K562 (cell line): Measurements from ENCODE around the gene RAB41. TPM values are rescaled to one million over a fixed set of nuclear protein-coding genes. Genes with fewer than 3 reads are reported as not detected.

ENCODE experiments used
- ATAC-seq: fragments of 200-7000 bp; cut with Tn5 transposase; 3 replicates; pipeline ENCODE4 v1.9.1; 2020; ENCODE audit warnings: moderate library complexity
- BruUV-seq: library from RNA; stranded (reverse); fragments of 400-500 nt; replicated peaks from 2 replicates; lab custom pipeline; 2021; lab: Mats Ljungman, UMichigan
- CTCF ChIA-PET: fragments of 300-600 bp; formaldehyde crosslinking; extraction: SDS; loops from one replicate; lab custom pipeline; 2021; ENCODE audit warnings: low intra/inter-chr PET ratio; lab: Yijun Ruan, JAX
- POLR2A ChIA-PET: fragments of 300-600, 350-650 bp; sonication (Branson Sonifier 250); formaldehyde crosslinking; extraction: SDS; loops from one replicate; lab custom pipeline; 2021; ENCODE audit warnings: antibody characterized with exemption, inconsistent platforms; lab: Yijun Ruan, JAX
- DNase-seq, 4 experiments: peaks; one replicate each; pipeline versions ENCODE4 v3.0.0 to v3.0.0-alpha.2; 2011 to 2018; ENCODE audit warnings: low spot score in 3 of 4, mixed read lengths in 3 of 4; ENCODE audit errors: extremely low read depth in 1 of 4
- FAIRE-seq: peaks from 2 replicates; lab custom pipeline; 2011; peaks lifted over from hg19 to GRCh38; lab: Jason Lieb, UNC
- H2AFZ ChIP-seq: 2 replicates; pipeline ENCODE4 v1.6.0; 2011; ENCODE audit warnings: low read depth, low read length, control low read depth, inconsistent platforms
- H3K27ac ChIP-seq: fragments of 200-600 bp; 3 replicates; pipeline ENCODE4 v1.8.0; 2011; ENCODE audit warnings: low read depth, mild to moderate bottlenecking, control low read depth, inconsistent platforms, low read length, moderate library complexity, mixed read lengths; ENCODE audit errors: extremely low read depth
- H3K27me3 ChIP-seq, 2 experiments: fragments of 300-600 bp in 1 of 2; 2 replicates in 1 of 2; 3 replicates in 1 of 2; pipeline versions ENCODE4 v1.6.0 to v1.8.0; 2011; ENCODE audit warnings: inconsistent platforms in 2 of 2, low read length in 2 of 2, mild to moderate bottlenecking in 1 of 2, mixed read lengths in 1 of 2, moderate library complexity in 1 of 2; ENCODE audit not compliant: control insufficient read depth in 2 of 2, insufficient read depth in 2 of 2
- H3K36me3 ChIP-seq: fragments of 300-600 bp; 3 replicates; pipeline ENCODE4 v1.8.0; 2011; ENCODE audit warnings: mild to moderate bottlenecking, low read length, inconsistent platforms; ENCODE audit not compliant: control insufficient read depth, insufficient read depth
- H3K4me1 ChIP-seq, 2 experiments: fragments of 200-600 bp in 1 of 2; replicated peaks in 1 of 2; 2 replicates in 1 of 2; 3 replicates in 1 of 2; pipeline versions ENCODE4 v1.5.1 to v1.8.0; 2011; ENCODE audit warnings: inconsistent platforms in 2 of 2, low read length in 2 of 2, mild to moderate bottlenecking in 1 of 2, mixed read lengths in 1 of 2, moderate library complexity in 1 of 2; ENCODE audit not compliant: control insufficient read depth in 2 of 2, insufficient read depth in 2 of 2
- H3K4me2 ChIP-seq: 2 replicates; pipeline ENCODE4 v1.6.1; 2011; ENCODE audit warnings: low read length, control low read depth, inconsistent platforms, mixed read lengths; ENCODE audit not compliant: insufficient read depth
- H3K4me3 ChIP-seq: fragments of 200-600 bp; sonication (generic), shearing (Covaris generic); 2 replicates; pipeline ENCODE4 v1.5.1; 2016; ENCODE audit warnings: control low read depth, inconsistent platforms
- H3K79me2 ChIP-seq: fragments of 200-600 bp; 3 replicates; pipeline ENCODE4 v1.8.0; 2011; ENCODE audit warnings: low read length, inconsistent platforms; ENCODE audit not compliant: control insufficient read depth, insufficient read depth
- H3K9ac ChIP-seq, 2 experiments: 2 replicates each; pipeline versions ENCODE4 v1.6.0 to v1.6.1; 2011; ENCODE audit warnings: low read depth in 2 of 2, low read length in 2 of 2, control low read depth in 1 of 2, inconsistent platforms in 1 of 2, mild to moderate bottlenecking in 1 of 2, mixed read lengths in 1 of 2; ENCODE audit not compliant: insufficient read depth in 1 of 2
- H3K9me1 ChIP-seq: one replicate; pipeline ENCODE4 v1.6.0; 2011; ENCODE audit warnings: inconsistent platforms, mild to moderate bottlenecking, low read length, moderate library complexity; ENCODE audit not compliant: control insufficient read depth, insufficient read depth
- H3K9me3 ChIP-seq: replicated peaks from 2 replicates; pipeline ENCODE4 v1.5.1; 2011; ENCODE audit warnings: low read depth, low read length, inconsistent platforms; ENCODE audit not compliant: control insufficient read depth, insufficient read depth
- H4K20me1 ChIP-seq: replicated peaks from 2 replicates; pipeline ENCODE4 v1.6.1; 2011; ENCODE audit warnings: low read length, inconsistent platforms, mixed read lengths; ENCODE audit not compliant: control insufficient read depth, insufficient read depth
- BRD4 ChIP-seq: fragments of 200-600 bp; sonication (generic); IDR thresholded peaks from 2 replicates; pipeline ENCODE4 v1.6.1; 2017; ENCODE audit warnings: inconsistent platforms
- EHMT2 ChIP-seq: fragments of 450-650 bp; IDR thresholded peaks from 2 replicates; pipeline ENCODE4 v1.6.1; 2018; ENCODE audit warnings: antibody characterized with exemption
- FIP1L1 ChIP-seq: fragments of 200-400 bp; formaldehyde crosslinking; IDR thresholded peaks from 2 replicates; pipeline ENCODE4 v1.6.1; 2018; ENCODE audit warnings: mild to moderate bottlenecking, low read depth, low read length; ENCODE audit not compliant: poor library complexity, severe bottlenecking
- HDAC6 ChIP-seq: IDR thresholded peaks from 2 replicates; pipeline ENCODE4 v1.6.1; 2012; ENCODE audit warnings: low read depth, mild to moderate bottlenecking, control low read depth, inconsistent platforms, low read length, moderate library complexity
- PRPF4 ChIP-seq: fragments of 200-400 bp; formaldehyde crosslinking; IDR thresholded peaks from one replicate; pipeline ENCODE4 v1.6.1; 2017; ENCODE audit warnings: low read length, low read depth, mild to moderate bottlenecking; ENCODE audit not compliant: insufficient read depth, poor library complexity, severe bottlenecking
- REST ChIP-seq, 2 experiments: fragments of 450-650 bp; formaldehyde crosslinking in 1 of 2; IDR thresholded peaks; 2 replicates each; pipeline versions ENCODE4 v1.4.0 to v1.6.1; 2014 to 2020; ENCODE audit warnings: mild to moderate bottlenecking in 2 of 2, borderline replicate concordance in 1 of 2, low read depth in 1 of 2
- SP1 ChIP-seq: sonication (generic); formaldehyde crosslinking; IDR thresholded peaks from 2 replicates; pipeline ENCODE4 v1.8.1; 2022; ENCODE audit warnings: mild to moderate bottlenecking, missing genetic modification reagents
- SREBF2 ChIP-seq: sonication (generic); formaldehyde crosslinking; IDR thresholded peaks from 2 replicates; pipeline ENCODE4 v1.4.0; 2020; ENCODE audit warnings: mild to moderate bottlenecking, missing genetic modification reagents
- WGBS: fragments of 100-300 bp; shearing (Covaris generic); methylation state at CpG from one replicate; pipeline ENCODE4 v1.1.6; 2016; ENCODE audit warnings: low coverage, mixed read lengths; ENCODE audit not compliant: insufficient coverage; ENCODE audit errors: missing lambda C conversion rate; 5-methylcytosine and 5-hydroxymethylcytosine counted together
- in situ Hi-C: fragments of 300-500 bp; cut with MboI; formaldehyde crosslinking; loops from 4 replicates; pipeline ENCODE4 v1.15.0; 2018; ENCODE audit warnings: inconsistent platforms, mixed read lengths
- intact Hi-C: fragments of 100-400 bp; cut with micrococcal nuclease; formaldehyde crosslinking; loops from 2 replicates; pipeline ENCODE4 v1.14.2; 2022
- polyA plus RNA-seq, 8 experiments: library from polyadenylated mRNA; depleted of rRNA in 4 of 8; stranded (reverse) in 5 of 8; unstranded in 3 of 8; fragments of >200 nt; fragmentation: Nextera tagmentation in 2 of 8; fragmentation: Illumina TruSeq in 1 of 8; extraction: Ambion mirVana in 2 of 8; extraction: Trizol in 1 of 8; gene quantifications; 2 replicates each; pipeline versions ENCODE4 v1.2.1 to v1.2.3, GENCODE V29; 2011 to 2014; ENCODE audit warnings: inconsistent platforms in 1 of 8, missing spikeins in 1 of 8
- total RNA-seq, 7 experiments: library from RNA; depleted of rRNA in 6 of 7; stranded (reverse); fragments of >200 nt in 6 of 7; fragmentation: Illumina TruSeq in 2 of 7; extraction: Trizol in 2 of 7; gene quantifications; 2 replicates each; pipeline versions ENCODE4 v1.2.1 to v1.2.3, GENCODE V29; 2011 to 2021; ENCODE audit warnings: low replicate concordance in 1 of 7

RAB41 gene
- total and polyA plus RNA-seq, 9 of the 15 experiments (the other 6 are each of a cell fraction or from before 2014, with no cell fraction given): 0.08 TPM; not detected in 8

GRCh38 chrX:70279081-70279480 is 2.9 kb upstream of the RAB41 start:
- no peak overlapping the region for H3K9ac ChIP-seq
- in situ Hi-C loops (no loop called here), intact Hi-C loops (no loop called here)
- no peak for TF ChIP-seq FIP1L1
- no peak for TF ChIP-seq HDAC6
- no peak for TF ChIP-seq BRD4
- no peak for TF ChIP-seq SP1 (CRISPR knock-in tag)
- TF ChIP-seq PRPF4: no peak
- peaks cover 0 to 4% of the 10 kb centered on the region in 2 experiments; a peak in 1 of 5 replicates for H3K4me1 ChIP-seq
- H3K4me3 ChIP-seq: no peak overlapping the region
- no peak overlapping the region for H3K4me2 ChIP-seq
- H3K9me3 ChIP-seq: no peaks in the 10 kb centered on the region
- H3K79me2 ChIP-seq: no peaks in the 10 kb centered on the region
- WGBS: 14% methylated on average over 2 of the region's 3 CpGs
- FAIRE-seq (no peak), ATAC-seq (no peak), DNase-seq (no peak)
- ChIA-PET CTCF (no interaction called here), POLR2A (no interaction called here)
- H3K27me3 ChIP-seq: peaks cover 3 to 22% of the 10 kb centered on the region in 2 experiments; a peak in 2 of 5 replicates
- no peak overlapping the region for H3K27ac ChIP-seq
- H3K36me3 ChIP-seq: no peaks in the 10 kb centered on the region
- BruUV-seq: no TSS peak
- H2AFZ ChIP-seq: no peak overlapping the region
- no peaks in the 10 kb centered on the region for H3K9me1 ChIP-seq
- H4K20me1 ChIP-seq: no peaks in the 10 kb centered on the region

GRCh38 chrX:70280573-70280972 is 1.4 kb upstream of the RAB41 start:
- Histone ChIP-seq H3K9me1 (no peaks in the 10 kb centered on the region), H3K4me3 (no peak overlapping the region), H2AFZ (no peak overlapping the region), H3K9me3 (no peaks in the 10 kb centered on the region), H4K20me1 (no peaks in the 10 kb centered on the region), H3K27ac (no peak overlapping the region), H3K9ac (no peak overlapping the region), H3K79me2 (no peaks in the 10 kb centered on the region), H3K36me3 (no peaks in the 10 kb centered on the region), H3K27me3 (peaks cover 3 to 22% of the 10 kb centered on the region in 2 experiments; a peak in 2 of 5 replicates), H3K4me1 (peaks cover 0 to 4% of the 10 kb centered on the region in 2 experiments; a peak in 1 of 5 replicates), H3K4me2 (no peak overlapping the region)
- CTCF ChIA-PET: no interaction called here
- POLR2A ChIA-PET: interaction anchor here (0.5 kb wide), 1 partner anchor 61 kb away, joined by 3 read pairs; no protein-coding TSS in a partner anchor
- 7% methylated on average over 3 of the region's 3 CpGs for WGBS
- FAIRE-seq (no peak), ATAC-seq (no peak), DNase-seq (no peak)
- intact Hi-C loops (no loop called here), in situ Hi-C loops (no loop called here)
- no TSS peak for BruUV-seq
- TF ChIP-seq SREBF2 (CRISPR knock-in tag): no peak
- peak; percentile 56; the same call in 1 of the 2 replicates for TF ChIP-seq EHMT2
- peak; percentile 61 for TF ChIP-seq REST (IDR thresholded peaks at IDR 0.05; ENCODE audit: borderline replicate concordance)
- TF ChIP-seq REST (CRISPR knock-in tag; IDR thresholded peaks at IDR 0.05; ENCODE audit: low read depth): no peak
